Cerebellar cortex (tissue), 1 donor: ENCODE data around the gene MAEL.

ENCODE experiments used
- DNase-seq: peaks from one replicate; pipeline ENCODE4 v3.0.0-alpha.2; 2015; ENCODE audit warnings: low spot score

The MAEL gene

GRCh38 chr1:166988974-166989515 is at the start of gene MAEL:
Gene MAEL, plus strand, starts transcription at chr1:166989280. Its CDS starts 73 bp downstream, at chr1:166989353.
- no peak for DNase-seq

GRCh38 chr1:166939741-166940375 is 49.2 kb upstream of the MAEL start:
- no peak for DNase-seq

DNA sequence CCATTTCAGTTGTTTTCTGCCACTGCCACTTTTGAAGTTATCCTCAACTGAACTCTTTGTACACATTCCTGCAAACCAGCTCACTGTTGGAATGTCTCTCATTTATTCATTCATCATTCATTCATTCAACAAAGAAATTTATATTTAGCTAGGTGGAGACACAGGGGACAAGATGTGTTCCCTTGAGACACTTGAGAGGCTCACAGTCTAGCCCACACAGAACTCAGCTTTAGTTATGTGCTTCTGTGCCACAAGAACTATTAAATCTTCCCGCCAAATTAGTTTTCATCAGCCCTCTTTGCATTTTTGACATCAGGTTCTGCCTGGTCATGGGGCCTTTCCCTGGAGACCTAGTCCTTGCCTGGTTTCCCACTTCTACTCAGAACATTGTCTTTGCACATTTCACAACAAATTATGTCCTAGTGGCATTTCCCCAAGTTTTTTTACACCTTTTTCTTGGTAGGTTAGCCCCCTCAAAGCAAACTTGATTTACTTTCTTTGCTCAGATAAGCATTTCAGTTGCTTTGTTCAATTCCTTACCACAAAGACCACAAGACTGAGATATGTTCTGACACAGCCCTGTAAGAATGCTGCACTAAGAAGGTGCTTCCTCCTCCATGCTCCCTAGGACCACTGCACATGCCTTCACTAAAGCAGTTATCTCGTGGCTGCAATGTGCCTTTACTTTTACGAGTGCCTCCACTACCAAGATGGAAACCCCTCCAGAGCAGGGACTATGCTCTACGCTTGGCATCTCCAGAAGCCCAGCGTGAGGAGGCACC is 44.7 kb upstream of the MAEL start:
- DNase-seq: no peak

GRCh38 chr1:166947398-166948043 is 41.6 kb upstream of the MAEL start:
- DNase-seq: peak; percentile 24

DNA sequence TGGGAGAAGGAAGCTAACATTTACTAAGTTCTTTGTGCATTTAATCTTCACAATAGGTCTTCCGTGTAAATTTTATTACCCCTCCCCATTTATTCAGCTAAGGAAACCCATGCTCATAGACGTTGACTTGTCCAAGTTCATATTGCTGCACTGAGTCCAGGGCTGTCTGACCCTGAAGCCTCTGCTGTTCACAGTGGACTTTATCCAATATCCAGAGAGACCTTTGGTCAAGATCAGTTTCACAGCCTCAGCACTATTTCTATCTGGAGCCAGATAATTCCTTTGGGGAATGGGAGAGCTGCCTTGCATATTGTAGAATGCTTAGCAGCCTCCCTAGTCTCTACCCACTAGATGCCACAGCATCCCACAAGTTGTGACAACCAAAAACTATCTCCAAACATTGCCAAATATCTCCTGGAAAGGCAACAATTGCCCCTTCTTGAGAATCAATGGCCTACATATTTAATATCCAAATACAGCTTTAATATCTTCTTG is 40.2 kb upstream of the MAEL start:
- DNase-seq: no peak

- no peak for DNase-seq
Observed at GRCh38 chr1:166950156-166950555, 38.9 kb upstream of the MAEL start.

- DNase-seq: no peak
Observed at GRCh38 chr1:166951050-166951449, 38.0 kb upstream of the MAEL start.

DNA sequence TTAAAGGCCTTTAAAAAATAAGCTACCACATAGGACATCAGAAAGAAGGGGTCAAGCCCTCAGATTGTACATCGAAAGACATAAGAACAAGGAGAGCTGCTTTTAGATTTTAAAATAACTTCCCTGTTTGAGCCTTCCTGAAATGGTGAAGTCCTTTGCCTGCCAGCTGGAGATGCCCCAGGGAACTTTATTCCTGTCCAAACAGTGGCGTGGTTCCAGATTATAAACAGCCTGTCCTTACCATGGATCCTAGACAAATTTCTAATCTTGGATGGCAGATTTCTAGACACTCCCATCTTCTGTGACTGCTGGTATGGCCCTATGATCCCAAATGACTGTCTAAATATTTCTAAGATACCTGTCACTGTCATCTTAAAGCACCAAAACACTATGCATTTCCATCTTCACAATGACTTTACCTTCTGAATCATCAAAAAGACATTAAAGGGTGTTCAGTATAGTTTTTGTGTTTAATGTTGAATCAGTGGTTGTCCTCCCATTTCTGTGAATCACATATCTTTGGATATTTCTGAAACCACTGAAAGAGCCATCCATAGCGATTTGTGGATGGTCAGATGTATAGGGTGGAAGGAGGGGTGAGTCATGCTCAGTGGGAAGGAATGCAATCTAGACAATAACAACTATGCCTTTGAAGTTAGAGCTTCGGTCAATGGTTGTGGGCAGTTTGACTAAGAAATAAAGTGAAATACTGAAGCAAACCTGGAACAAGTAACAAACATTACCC is 36.9 kb upstream of the MAEL start:
- DNase-seq: no peak

GRCh38 chr1:166953491-166953890 is 35.6 kb upstream of the MAEL start:
- DNase-seq: no peak

- DNase-seq: no peak
Observed at GRCh38 chr1:166956057-166956850, 32.8 kb upstream of the MAEL start.

GRCh38 chr1:166956872-166957271 is 32.2 kb upstream of the MAEL start:
- no peak for DNase-seq

GRCh38 chr1:166960858-166961474 is 28.1 kb upstream of the MAEL start:
- no peak for DNase-seq

GRCh38 chr1:166969074-166969677 is 19.9 kb upstream of the MAEL start:
- no peak for DNase-seq

DNA sequence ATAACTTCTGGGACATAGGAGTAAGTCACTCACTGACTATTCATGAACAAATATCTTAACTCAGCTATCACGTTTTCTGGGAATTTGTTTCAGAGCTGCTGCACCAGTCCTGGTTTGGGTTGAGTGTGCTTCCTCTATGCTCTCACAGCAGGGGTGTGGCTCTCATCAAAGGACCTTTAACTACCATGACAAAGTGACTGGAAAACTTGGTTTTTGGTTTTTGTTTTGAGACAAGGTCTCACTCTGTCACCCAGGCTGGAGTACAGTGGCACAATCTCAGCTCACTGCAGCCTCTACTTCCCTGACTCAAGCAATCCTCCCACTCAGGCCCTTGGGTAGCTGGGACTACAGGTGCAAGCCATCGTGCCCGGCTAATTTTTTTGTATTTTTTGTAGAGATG is 17.8 kb upstream of the MAEL start:
- no peak for DNase-seq

- DNase-seq: no peak
Observed at GRCh38 chr1:166972193-166972592, 16.9 kb upstream of the MAEL start.

- DNase-seq: no peak
Observed at GRCh38 chr1:166972826-166973225, 16.3 kb upstream of the MAEL start.

DNA sequence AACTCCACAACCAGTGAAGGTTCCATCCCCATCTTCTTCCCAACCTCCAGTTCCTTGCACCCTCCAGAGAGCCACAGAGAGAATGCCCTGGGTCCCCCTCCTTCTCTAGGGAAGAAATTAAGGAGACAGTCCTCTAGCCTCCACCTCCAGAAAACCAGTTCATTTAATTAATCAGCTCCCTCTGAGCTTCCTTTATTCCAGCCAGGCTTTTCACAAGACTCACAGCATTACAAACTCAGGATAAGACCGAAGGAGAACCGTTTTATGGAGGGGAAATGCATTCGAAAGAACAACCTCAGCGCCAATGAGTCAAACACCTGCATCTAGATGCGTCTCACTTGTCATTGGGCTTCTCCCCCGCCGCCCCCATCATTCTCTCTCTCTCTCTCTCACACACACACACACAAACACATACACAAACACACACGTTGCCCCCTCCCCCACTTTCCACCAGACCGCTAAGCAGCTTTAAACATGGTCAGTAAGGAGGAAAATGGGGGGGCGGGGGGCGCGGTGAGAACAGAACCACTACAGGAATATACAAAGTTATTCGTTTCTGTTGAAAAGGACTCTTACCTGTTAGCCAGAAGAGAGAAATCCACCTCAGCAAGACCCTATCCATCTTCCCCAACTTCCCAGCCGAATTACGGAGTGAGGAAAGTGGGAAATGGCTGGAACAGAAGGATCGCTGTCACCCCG is 14.3 kb upstream of the MAEL start:
- peak; percentile 11 for DNase-seq

DNA sequence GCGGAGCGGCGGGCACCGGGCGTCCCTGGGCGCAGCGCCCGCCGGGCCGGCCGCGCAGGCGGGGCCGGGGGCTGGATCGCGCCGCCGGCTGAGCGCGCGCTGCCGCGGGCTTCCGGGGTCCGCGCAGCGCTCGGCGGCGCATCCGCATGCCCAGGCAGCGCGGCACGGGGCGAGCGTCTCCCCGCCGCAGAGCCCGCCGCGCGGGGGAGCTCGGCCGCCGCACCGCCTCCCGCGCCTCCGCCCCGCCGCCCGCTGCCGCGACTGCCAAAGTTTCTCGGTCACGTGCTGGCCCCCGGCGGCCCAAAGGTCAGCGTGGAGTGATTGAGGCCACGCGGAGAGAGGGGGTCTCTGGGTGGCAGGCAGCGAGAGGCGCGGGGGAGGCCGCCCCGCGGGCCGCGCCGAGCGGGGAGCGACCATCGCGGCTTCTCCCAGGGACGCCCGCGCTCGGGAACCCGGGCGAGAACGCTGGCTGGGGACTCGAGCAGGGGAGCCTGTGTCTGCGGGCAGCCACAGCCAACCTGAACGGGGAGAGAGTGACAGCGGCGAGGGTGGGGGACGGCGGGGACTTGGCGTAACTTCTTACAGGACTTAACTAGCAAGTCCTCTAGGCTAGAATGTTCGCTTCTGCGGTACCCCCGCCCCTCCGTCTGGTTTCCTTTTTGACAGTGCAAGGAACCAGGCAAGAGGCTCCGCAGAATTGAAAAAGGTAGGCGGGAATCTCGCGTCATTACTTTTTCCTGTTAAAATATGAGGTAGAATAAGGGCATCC is 13.5 kb upstream of the MAEL start, which contains the start of gene ILDR2:
Gene ILDR2, minus strand, starts transcription at position 180 of the 769 bp plus-strand sequence. CDS start 272 bp downstream, outside the sequence.
- DNase-seq: peak; percentile 40

DNA sequence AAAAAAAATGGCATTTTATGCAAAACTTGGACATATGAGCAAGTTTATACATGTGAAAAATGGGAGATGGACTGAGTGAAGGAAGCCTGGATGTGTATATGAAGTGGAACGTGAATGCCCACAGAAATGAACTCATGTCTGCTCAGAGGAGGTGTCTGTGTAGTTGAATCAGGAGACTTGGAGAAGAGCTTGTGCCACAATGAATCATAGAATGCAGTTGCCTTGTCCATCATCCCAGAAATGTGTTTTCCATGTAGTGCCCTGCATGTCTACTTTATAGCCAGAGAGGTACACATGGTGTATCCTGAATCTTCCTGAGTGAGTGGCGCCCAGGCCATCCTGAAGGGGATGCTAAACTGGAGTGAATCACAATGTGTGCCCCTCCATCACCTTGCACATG is 11.1 kb upstream of the MAEL start:
- no peak for DNase-seq
